IMR-90 (cell line): ENCODE measurements around the gene KATNAL2. TPM values are rescaled to one million over a fixed set of nuclear protein-coding genes. Genes with fewer than 3 reads are reported as not detected.
"Not testable (repeated sequence)": the region's sequence is repeated elsewhere in the genome, so short reads cannot be mapped to it uniquely, and the experiment has no call there.

Source experiments
- ATAC-seq: fragments of 200-7000 bp; cut with Tn5 transposase; 2 replicates; pipeline ENCODE4 v1.9.1; 2020; ENCODE audit warnings: low read depth, mild to moderate bottlenecking, moderate library complexity
- BruUV-seq: library from RNA; stranded (reverse); fragments of 400-500 nt; replicated peaks from 2 replicates; lab custom pipeline; 2021; lab: Mats Ljungman, UMichigan
- CTCF ChIA-PET: fragments of 300-600 bp; formaldehyde crosslinking; extraction: SDS; loops from one replicate; lab custom pipeline; 2021; ENCODE audit warnings: antibody characterized with exemption; lab: Yijun Ruan, JAX
- POLR2A ChIA-PET: fragments of 300-600 bp; sonication (Branson Sonifier 250); formaldehyde crosslinking; loops from one replicate; lab custom pipeline; 2022; ENCODE audit warnings: antibody characterized with exemption; ENCODE audit not compliant: unreplicated experiment; lab: Charles Lee
- DNase-seq: peaks from one replicate; pipeline ENCODE4 v3.0.0; 2013
- H2AFZ ChIP-seq: replicated peaks from 2 replicates; pipeline ENCODE3; 2013; ENCODE audit warnings: low read length, mild to moderate bottlenecking; ENCODE audit not compliant: poor library complexity
- H2AK5ac ChIP-seq: 2 replicates; pipeline ENCODE4 v1.6.1; 2013; ENCODE audit warnings: low read depth, low read length, inconsistent platforms
- H2AK9ac ChIP-seq: replicated peaks from 2 replicates; pipeline ENCODE3; 2013; ENCODE audit warnings: mild to moderate bottlenecking, low read depth, low read length, moderate library complexity; ENCODE audit not compliant: poor library complexity
- H2BK120ac ChIP-seq: 2 replicates; pipeline ENCODE4 v1.6.1; 2013; ENCODE audit warnings: low read depth, low read length, inconsistent platforms
- H2BK15ac ChIP-seq: 3 replicates; pipeline ENCODE4 v1.6.1; 2013; ENCODE audit warnings: low read depth, low read length, inconsistent platforms
- H2BK20ac ChIP-seq: 2 replicates; pipeline ENCODE4 v1.6.1; 2013; ENCODE audit warnings: low read depth, mild to moderate bottlenecking, inconsistent platforms, low read length, moderate library complexity
- H2BK5ac ChIP-seq: 2 replicates; pipeline ENCODE4 v1.6.1; 2013; ENCODE audit warnings: mild to moderate bottlenecking, low read depth, low read length, inconsistent platforms; ENCODE audit not compliant: poor library complexity, severe bottlenecking
- H3K14ac ChIP-seq: replicated peaks from 2 replicates; pipeline ENCODE4 v1.6.1; 2013; ENCODE audit warnings: low read depth, low read length, inconsistent platforms
- H3K18ac ChIP-seq: 2 replicates; pipeline ENCODE4 v1.6.1; 2013; ENCODE audit warnings: low read depth, low read length, control low read depth
- H3K23ac ChIP-seq: 2 replicates; pipeline ENCODE4 v1.6.1; 2013; ENCODE audit warnings: low read depth, low read length, inconsistent platforms
- H3K27ac ChIP-seq: 2 replicates; pipeline ENCODE4 v1.5.1; 2013; ENCODE audit warnings: mild to moderate bottlenecking, control low read depth, low read length; ENCODE audit not compliant: insufficient read depth
- H3K27me3 ChIP-seq: 2 replicates; pipeline ENCODE4 v1.6.1; 2013; ENCODE audit warnings: low read length; ENCODE audit not compliant: control insufficient read depth, insufficient read depth
- H3K36me3 ChIP-seq: 2 replicates; pipeline ENCODE4 v1.6.1; 2013; ENCODE audit warnings: low read length, mixed read lengths; ENCODE audit not compliant: control insufficient read depth, insufficient read depth
- H3K4ac ChIP-seq: 2 replicates; pipeline ENCODE4 v1.6.1; 2013; ENCODE audit warnings: low read depth, low read length, inconsistent platforms
- H3K4me1 ChIP-seq: 2 replicates; pipeline ENCODE4 v1.6.1; 2013; ENCODE audit warnings: low read length, mixed read lengths; ENCODE audit not compliant: control insufficient read depth, insufficient read depth
- H3K4me2 ChIP-seq: 2 replicates; pipeline ENCODE4 v1.6.1; 2013; ENCODE audit warnings: low read depth, mild to moderate bottlenecking, control low read depth, low read length, moderate library complexity
- H3K4me3 ChIP-seq: 2 replicates; pipeline ENCODE4 v1.5.1; 2013; ENCODE audit warnings: low read depth, mild to moderate bottlenecking, control low read depth, low read length, moderate library complexity; ENCODE audit not compliant: insufficient read depth
- H3K56ac ChIP-seq: 2 replicates; pipeline ENCODE4 v1.6.1; 2013; ENCODE audit warnings: low read length, inconsistent platforms; ENCODE audit not compliant: insufficient read depth; ENCODE audit errors: extremely low read depth
- H3K79me1 ChIP-seq, 2 experiments: 2 replicates each; pipeline ENCODE4 v1.6.1; 2013; ENCODE audit warnings: low read length in 2 of 2, inconsistent platforms in 1 of 2, low read depth in 1 of 2
- H3K9ac ChIP-seq: 2 replicates; pipeline ENCODE4 v1.6.1; 2013; ENCODE audit warnings: low read depth, low read length, control low read depth
- H3K9me1 ChIP-seq: 2 replicates; pipeline ENCODE4 v1.6.1; 2013; ENCODE audit warnings: low read length, inconsistent platforms; ENCODE audit not compliant: insufficient read depth
- H3K9me3 ChIP-seq: 2 replicates; pipeline ENCODE4 v1.6.1; 2013; ENCODE audit warnings: low read length; ENCODE audit not compliant: control insufficient read depth, insufficient read depth
- H4K20me1 ChIP-seq: 2 replicates; pipeline ENCODE4 v1.6.1; 2013; ENCODE audit warnings: low read length, inconsistent platforms; ENCODE audit not compliant: insufficient read depth
- H4K5ac ChIP-seq: 2 replicates; pipeline ENCODE4 v1.6.1; 2013; ENCODE audit warnings: mild to moderate bottlenecking, low read depth, low read length, control low read depth
- H4K8ac ChIP-seq, 2 experiments: 2 replicates each; pipeline ENCODE4 v1.6.1; 2013; ENCODE audit warnings: low read depth in 2 of 2, low read length in 2 of 2, control low read depth in 1 of 2, inconsistent platforms in 1 of 2
- H4K91ac ChIP-seq: 2 replicates; pipeline ENCODE4 v1.6.1; 2013; ENCODE audit warnings: low read depth, low read length, inconsistent platforms; ENCODE audit not compliant: insufficient read depth
- WGBS, 2 experiments: methylation state at CpG; one replicate each; pipeline versions ENCODE4 v1.1.5 to v1.1.7; 2013; ENCODE audit warnings: missing lambda C conversion rate in 2 of 2; ENCODE audit not compliant: insufficient read length in 1 of 2; ENCODE audit errors: extremely low coverage in 2 of 2; 5-methylcytosine and 5-hydroxymethylcytosine counted together
- dilution Hi-C: fragments of 300-500 bp; cut with HindIII; formaldehyde crosslinking; loops from one replicate; pipeline ENCODE4 v1.14.3; 2018; ENCODE audit warnings: low sequenced_read_pairs; ENCODE audit not compliant: unreplicated experiment
- in situ Hi-C: fragments of 300-500 bp; cut with MboI; formaldehyde crosslinking; loops from 3 replicates; pipeline ENCODE4 v1.14.3; 2019; ENCODE audit warnings: low sequenced_read_pairs, inconsistent platforms, mixed read lengths
- intact Hi-C: fragments of 100-400 bp; cut with micrococcal nuclease; formaldehyde crosslinking; loops from 2 replicates; pipeline ENCODE4 v1.10.0; 2022
- polyA plus RNA-seq, 3 experiments: library from polyadenylated mRNA; depleted of rRNA; stranded (reverse); fragments of >200 nt; gene quantifications; 2 replicates each; pipeline ENCODE4 v1.2.3, GENCODE V29; 2012; ENCODE audit warnings: low replicate concordance in 1 of 3
- total RNA-seq: library from RNA; depleted of rRNA; stranded (reverse); fragments of >200 nt; gene quantifications from 2 replicates; pipeline ENCODE4 v1.2.3, GENCODE V29; 2012

KATNAL2 gene
- total and polyA plus RNA-seq, 2 of the 4 experiments (the other 2 are of a cell fraction): 0.90 to 2.3 TPM

GRCh38 chr18:46969551-46969950, 52.1 kb downstream of the KATNAL2 start:
- H3K27ac ChIP-seq, H2BK5ac ChIP-seq, intact Hi-C loops, H2AK5ac ChIP-seq, H4K5ac ChIP-seq, H3K14ac ChIP-seq, H3K36me3 ChIP-seq, ATAC-seq, CTCF ChIA-PET, H3K4ac ChIP-seq, H2BK15ac ChIP-seq, H2BK20ac ChIP-seq, H2AFZ ChIP-seq, H4K8ac ChIP-seq, POLR2A ChIA-PET, H2BK120ac ChIP-seq, H3K56ac ChIP-seq, H3K79me1 ChIP-seq, H3K9ac ChIP-seq, H3K4me1 ChIP-seq, BruUV-seq, H3K4me2 ChIP-seq, H2AK9ac ChIP-seq, H3K27me3 ChIP-seq, H3K4me3 ChIP-seq, H3K18ac ChIP-seq, H3K9me1 ChIP-seq, H4K91ac ChIP-seq, dilution Hi-C loops, H4K20me1 ChIP-seq, H3K23ac ChIP-seq, H3K9me3 ChIP-seq, DNase-seq, in situ Hi-C loops: not testable (repeated sequence)
- no CpG with 5 or more reads among the region's 32 CpGs for WGBS, 2 experiments

GRCh38 chr18:47019870-47020269, 102.5 kb downstream of the KATNAL2 start:
- H3K27ac ChIP-seq, H2BK20ac ChIP-seq, H3K23ac ChIP-seq, H4K8ac ChIP-seq, H3K36me3 ChIP-seq, H2BK5ac ChIP-seq, H2AFZ ChIP-seq, H2BK120ac ChIP-seq, in situ Hi-C loops, H2AK5ac ChIP-seq, intact Hi-C loops, H3K4me1 ChIP-seq, DNase-seq, H3K9me1 ChIP-seq, H3K18ac ChIP-seq, H3K9me3 ChIP-seq, H3K4ac ChIP-seq, H3K4me3 ChIP-seq, H2BK15ac ChIP-seq, H4K20me1 ChIP-seq, CTCF ChIA-PET, H3K14ac ChIP-seq, H3K9ac ChIP-seq, H3K56ac ChIP-seq, H3K4me2 ChIP-seq, H4K91ac ChIP-seq, POLR2A ChIA-PET, H4K5ac ChIP-seq, ATAC-seq, H2AK9ac ChIP-seq, H3K27me3 ChIP-seq, BruUV-seq, H3K79me1 ChIP-seq, dilution Hi-C loops: not testable (repeated sequence)
- no CpG with 5 or more reads among the region's 10 CpGs for WGBS, 2 experiments
